IMR-90 (cell line): ENCODE data around the gene LEPR. TPM values are rescaled to one million over a fixed set of nuclear protein-coding genes. Genes with fewer than 3 reads are reported as not detected.
A peak's percentile ranks its signal among the peaks of the same experiment; 100 is the strongest.

ENCODE experiments used
- ATAC-seq: fragments of 200-7000 bp; cut with Tn5 transposase; 2 replicates; pipeline ENCODE4 v1.9.1; 2020; ENCODE audit warnings: low read depth, mild to moderate bottlenecking, moderate library complexity
- BruUV-seq: library from RNA; stranded (reverse); fragments of 400-500 nt; replicated peaks from 2 replicates; lab custom pipeline; 2021; lab: Mats Ljungman, UMichigan
- CTCF ChIA-PET: fragments of 300-600 bp; formaldehyde crosslinking; extraction: SDS; loops from one replicate; lab custom pipeline; 2021; ENCODE audit warnings: antibody characterized with exemption; lab: Yijun Ruan, JAX
- POLR2A ChIA-PET: fragments of 300-600 bp; sonication (Branson Sonifier 250); formaldehyde crosslinking; loops from one replicate; lab custom pipeline; 2022; ENCODE audit warnings: antibody characterized with exemption; ENCODE audit not compliant: unreplicated experiment; lab: Charles Lee
- DNase-seq: peaks from one replicate; pipeline ENCODE4 v3.0.0; 2013
- H2AFZ ChIP-seq: replicated peaks from 2 replicates; pipeline ENCODE3; 2013; ENCODE audit warnings: low read length, mild to moderate bottlenecking; ENCODE audit not compliant: poor library complexity
- H2AK5ac ChIP-seq: 2 replicates; pipeline ENCODE4 v1.6.1; 2013; ENCODE audit warnings: low read depth, low read length, inconsistent platforms
- H2AK9ac ChIP-seq: replicated peaks from 2 replicates; pipeline ENCODE3; 2013; ENCODE audit warnings: mild to moderate bottlenecking, low read depth, low read length, moderate library complexity; ENCODE audit not compliant: poor library complexity
- H2BK120ac ChIP-seq: 2 replicates; pipeline ENCODE4 v1.6.1; 2013; ENCODE audit warnings: low read depth, low read length, inconsistent platforms
- H2BK15ac ChIP-seq: 3 replicates; pipeline ENCODE4 v1.6.1; 2013; ENCODE audit warnings: low read depth, low read length, inconsistent platforms
- H2BK20ac ChIP-seq: 2 replicates; pipeline ENCODE4 v1.6.1; 2013; ENCODE audit warnings: low read depth, mild to moderate bottlenecking, inconsistent platforms, low read length, moderate library complexity
- H2BK5ac ChIP-seq: 2 replicates; pipeline ENCODE4 v1.6.1; 2013; ENCODE audit warnings: mild to moderate bottlenecking, low read depth, low read length, inconsistent platforms; ENCODE audit not compliant: poor library complexity, severe bottlenecking
- H3K14ac ChIP-seq: replicated peaks from 2 replicates; pipeline ENCODE4 v1.6.1; 2013; ENCODE audit warnings: low read depth, low read length, inconsistent platforms
- H3K18ac ChIP-seq: 2 replicates; pipeline ENCODE4 v1.6.1; 2013; ENCODE audit warnings: low read depth, low read length, control low read depth
- H3K23ac ChIP-seq: 2 replicates; pipeline ENCODE4 v1.6.1; 2013; ENCODE audit warnings: low read depth, low read length, inconsistent platforms
- H3K27ac ChIP-seq: 2 replicates; pipeline ENCODE4 v1.5.1; 2013; ENCODE audit warnings: mild to moderate bottlenecking, control low read depth, low read length; ENCODE audit not compliant: insufficient read depth
- H3K27me3 ChIP-seq: 2 replicates; pipeline ENCODE4 v1.6.1; 2013; ENCODE audit warnings: low read length; ENCODE audit not compliant: control insufficient read depth, insufficient read depth
- H3K36me3 ChIP-seq: 2 replicates; pipeline ENCODE4 v1.6.1; 2013; ENCODE audit warnings: low read length, mixed read lengths; ENCODE audit not compliant: control insufficient read depth, insufficient read depth
- H3K4ac ChIP-seq: 2 replicates; pipeline ENCODE4 v1.6.1; 2013; ENCODE audit warnings: low read depth, low read length, inconsistent platforms
- H3K4me1 ChIP-seq: 2 replicates; pipeline ENCODE4 v1.6.1; 2013; ENCODE audit warnings: low read length, mixed read lengths; ENCODE audit not compliant: control insufficient read depth, insufficient read depth
- H3K4me2 ChIP-seq: 2 replicates; pipeline ENCODE4 v1.6.1; 2013; ENCODE audit warnings: low read depth, mild to moderate bottlenecking, control low read depth, low read length, moderate library complexity
- H3K4me3 ChIP-seq: 2 replicates; pipeline ENCODE4 v1.5.1; 2013; ENCODE audit warnings: low read depth, mild to moderate bottlenecking, control low read depth, low read length, moderate library complexity; ENCODE audit not compliant: insufficient read depth
- H3K56ac ChIP-seq: 2 replicates; pipeline ENCODE4 v1.6.1; 2013; ENCODE audit warnings: low read length, inconsistent platforms; ENCODE audit not compliant: insufficient read depth; ENCODE audit errors: extremely low read depth
- H3K79me1 ChIP-seq, 2 experiments: 2 replicates each; pipeline ENCODE4 v1.6.1; 2013; ENCODE audit warnings: low read length in 2 of 2, inconsistent platforms in 1 of 2, low read depth in 1 of 2
- H3K9ac ChIP-seq: 2 replicates; pipeline ENCODE4 v1.6.1; 2013; ENCODE audit warnings: low read depth, low read length, control low read depth
- H3K9me1 ChIP-seq: 2 replicates; pipeline ENCODE4 v1.6.1; 2013; ENCODE audit warnings: low read length, inconsistent platforms; ENCODE audit not compliant: insufficient read depth
- H3K9me3 ChIP-seq: 2 replicates; pipeline ENCODE4 v1.6.1; 2013; ENCODE audit warnings: low read length; ENCODE audit not compliant: control insufficient read depth, insufficient read depth
- H4K20me1 ChIP-seq: 2 replicates; pipeline ENCODE4 v1.6.1; 2013; ENCODE audit warnings: low read length, inconsistent platforms; ENCODE audit not compliant: insufficient read depth
- H4K5ac ChIP-seq: 2 replicates; pipeline ENCODE4 v1.6.1; 2013; ENCODE audit warnings: mild to moderate bottlenecking, low read depth, low read length, control low read depth
- H4K8ac ChIP-seq, 2 experiments: 2 replicates each; pipeline ENCODE4 v1.6.1; 2013; ENCODE audit warnings: low read depth in 2 of 2, low read length in 2 of 2, control low read depth in 1 of 2, inconsistent platforms in 1 of 2
- H4K91ac ChIP-seq: 2 replicates; pipeline ENCODE4 v1.6.1; 2013; ENCODE audit warnings: low read depth, low read length, inconsistent platforms; ENCODE audit not compliant: insufficient read depth
- CEBPB ChIP-seq: IDR thresholded peaks from 2 replicates; pipeline ENCODE4 v1.6.1; 2012; ENCODE audit warnings: low read depth, low read length, improper control_type of control experiment
- MAZ ChIP-seq: IDR thresholded peaks from 2 replicates; pipeline ENCODE4 v1.6.1; 2012; ENCODE audit warnings: low read depth, mild to moderate bottlenecking, low read length, improper control_type of control experiment, moderate library complexity, borderline replicate concordance
- WGBS, 2 experiments: methylation state at CpG; one replicate each; pipeline versions ENCODE4 v1.1.5 to v1.1.7; 2013; ENCODE audit warnings: missing lambda C conversion rate in 2 of 2; ENCODE audit not compliant: insufficient read length in 1 of 2; ENCODE audit errors: extremely low coverage in 2 of 2; 5-methylcytosine and 5-hydroxymethylcytosine counted together
- dilution Hi-C: fragments of 300-500 bp; cut with HindIII; formaldehyde crosslinking; loops from one replicate; pipeline ENCODE4 v1.14.3; 2018; ENCODE audit warnings: low sequenced_read_pairs; ENCODE audit not compliant: unreplicated experiment
- in situ Hi-C: fragments of 300-500 bp; cut with MboI; formaldehyde crosslinking; loops from 3 replicates; pipeline ENCODE4 v1.14.3; 2019; ENCODE audit warnings: low sequenced_read_pairs, inconsistent platforms, mixed read lengths
- intact Hi-C: fragments of 100-400 bp; cut with micrococcal nuclease; formaldehyde crosslinking; loops from 2 replicates; pipeline ENCODE4 v1.10.0; 2022
- polyA plus RNA-seq, 3 experiments: library from polyadenylated mRNA; depleted of rRNA; stranded (reverse); fragments of >200 nt; gene quantifications; 2 replicates each; pipeline ENCODE4 v1.2.3, GENCODE V29; 2012; ENCODE audit warnings: low replicate concordance in 1 of 3
- total RNA-seq: library from RNA; depleted of rRNA; stranded (reverse); fragments of >200 nt; gene quantifications from 2 replicates; pipeline ENCODE4 v1.2.3, GENCODE V29; 2012

The LEPR gene
- total and polyA plus RNA-seq, 2 of the 4 experiments (the other 2 are of a cell fraction), result 2.1 to 8.8 TPM

- Histone ChIP-seq H3K9me1 (no peaks in the 10 kb centered on the region), H2BK5ac (peak overlapping the region; percentile 35), H4K91ac (no peak overlapping the region), H2AK5ac (no peak overlapping the region), H3K56ac (no peak overlapping the region), H4K20me1 (no peaks in the 10 kb centered on the region), H3K4me2 (no peak overlapping the region), H2BK15ac (no peak overlapping the region), H2BK20ac (0 out of 2 replicates have a peak overlapping the region, but pooled peaks have one; percentile 31), H3K36me3 (no peaks in the 10 kb centered on the region), H3K4me1 (no peaks in the 10 kb centered on the region), H3K9me3 (no peaks in the 10 kb centered on the region), H3K79me1 (no peaks in the 10 kb centered on the region), H3K14ac (no peak overlapping the region), H3K18ac (no peak overlapping the region), H3K4ac (no peak overlapping the region), H4K5ac (no peak overlapping the region), H2AK9ac (no peak overlapping the region), H2BK120ac (no peak overlapping the region), H3K9ac (no peak overlapping the region), H3K23ac (no peak overlapping the region), H3K27ac (no peak overlapping the region), H3K27me3 (no peaks in the 10 kb centered on the region), H2AFZ (no peak overlapping the region), H3K4me3 (no peak overlapping the region), H4K8ac (no peak overlapping the region)
- BruUV-seq, result no TSS peak
- intact Hi-C loops, result no loop called here
- CTCF ChIA-PET, result no interaction called here
- dilution Hi-C loops, result no loop called here
- POLR2A ChIA-PET, result no interaction called here
- ATAC-seq (peak; percentile 37; the same call in 1 of the 2 replicates), DNase-seq (peak; percentile 59)
- 57% methylated on average over 2 of the region's 3 CpGs; no CpG with 5 or more reads in 1 of the 2 experiments for WGBS, 2 experiments
- peak; percentile 18; the same call in 1 of the 2 replicates for TF ChIP-seq CEBPB
- TF ChIP-seq MAZ, result no peak
- in situ Hi-C loops, result no loop called here
Measured at GRCh38 chr1:65395887-65396612, 24.4 kb upstream of the LEPR start.
